ENCODE results near the gene RNF169.
"Not testable (repeated sequence)": the region's sequence is repeated elsewhere in the genome, so short reads cannot be mapped to it uniquely, and the experiment has no call there.

Gene RNF169

DNA sequence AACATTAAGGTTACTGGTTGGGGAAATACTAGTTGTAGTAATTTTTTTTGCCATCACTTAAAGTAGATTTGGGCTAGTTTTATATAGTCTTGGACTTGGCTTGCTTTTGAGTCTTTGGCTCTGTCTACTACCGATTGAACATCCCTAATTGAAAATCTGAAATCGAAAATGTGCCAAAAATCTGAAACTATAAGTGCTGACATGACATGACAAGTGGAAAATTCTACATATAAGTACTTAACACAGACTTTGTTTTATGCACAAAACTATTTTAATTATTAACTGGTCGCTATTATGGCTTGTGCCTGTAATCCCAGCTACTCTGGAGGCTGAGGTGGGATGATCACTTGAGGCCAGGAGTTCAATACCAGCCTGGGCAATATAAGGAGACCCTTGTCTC lies 22.5 kb downstream of the RNF169 start:
- DNase-seq: no peak

DNA sequence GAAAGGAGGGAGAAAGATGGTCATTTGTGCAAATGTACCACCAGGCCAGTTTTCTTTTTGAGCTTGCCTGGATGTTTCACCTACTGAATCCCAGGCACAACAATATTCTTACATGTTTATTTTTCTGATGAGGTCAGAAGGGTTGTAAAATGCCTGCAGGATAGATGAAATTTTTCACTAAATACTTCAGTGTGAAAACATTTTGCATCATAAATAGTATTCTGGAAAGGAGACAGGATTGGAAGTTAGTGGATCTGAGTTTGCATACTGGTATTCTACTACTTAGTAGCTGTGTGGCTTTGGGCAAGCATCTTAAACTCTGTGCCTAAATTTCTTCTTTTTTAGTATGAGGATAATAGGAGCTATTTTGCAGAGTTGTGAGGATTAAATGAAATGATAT lies 24.8 kb downstream of the RNF169 start:
- DNase-seq: no peak

DNA sequence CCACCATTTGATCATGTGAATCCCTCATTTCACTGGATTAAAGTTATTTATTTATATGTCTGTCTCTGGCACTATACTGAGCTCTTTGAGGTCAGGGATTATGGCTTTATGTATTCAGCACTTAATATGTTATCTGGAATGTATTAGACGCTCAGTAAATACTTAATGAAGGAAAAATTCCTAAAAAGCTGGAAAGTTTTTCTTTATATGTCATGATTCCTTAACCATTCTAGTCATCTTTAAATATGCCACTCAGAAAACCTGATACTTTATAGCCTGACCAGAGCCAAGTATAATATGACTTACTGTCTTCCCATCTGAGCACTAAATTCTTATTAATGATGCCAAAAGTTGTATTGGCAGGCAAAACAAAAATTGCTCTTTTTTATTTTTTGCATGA lies 27.1 kb downstream of the RNF169 start:
- DNase-seq: no peak

DNA sequence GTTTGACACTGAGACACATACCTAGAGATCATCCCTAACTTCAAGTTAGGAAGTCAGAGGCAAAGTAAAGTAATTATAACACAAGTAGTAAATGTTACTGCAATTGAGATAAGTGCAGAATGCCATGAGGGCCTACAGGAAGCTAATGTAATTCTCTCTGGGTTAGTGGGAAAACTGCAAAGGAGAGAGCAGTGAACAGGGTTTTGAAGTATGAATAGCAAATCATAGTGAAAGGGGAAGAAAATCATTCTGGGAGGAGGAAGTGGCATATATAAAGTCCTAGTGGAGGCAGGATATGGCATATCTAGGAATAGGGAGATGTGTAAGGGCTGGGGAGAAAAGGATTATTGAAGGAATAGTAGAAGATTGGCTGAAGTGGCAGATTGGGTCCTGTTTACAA lies 27.9 kb downstream of the RNF169 start:
- DNase-seq: no peak

DNA sequence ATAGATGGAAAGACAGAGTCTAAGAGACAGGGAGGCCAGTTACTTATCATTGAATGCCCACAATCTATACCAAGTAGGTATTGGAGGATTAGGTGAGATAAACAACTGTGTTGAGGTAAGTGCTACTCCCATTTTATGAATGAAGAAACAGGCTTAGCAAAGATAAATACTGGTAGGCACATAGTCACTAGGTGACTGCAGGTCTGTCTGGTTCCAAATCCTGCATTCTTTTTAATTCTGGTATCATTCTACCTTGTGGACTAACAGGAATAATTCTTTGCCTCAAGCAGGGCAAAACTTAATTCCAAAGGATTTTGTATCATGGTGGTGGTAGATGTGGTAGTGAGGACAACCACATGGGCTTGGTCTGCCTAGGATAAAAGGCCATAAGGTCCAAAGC lies 28.4 kb downstream of the RNF169 start:
- DNase-seq: no peak

DNA sequence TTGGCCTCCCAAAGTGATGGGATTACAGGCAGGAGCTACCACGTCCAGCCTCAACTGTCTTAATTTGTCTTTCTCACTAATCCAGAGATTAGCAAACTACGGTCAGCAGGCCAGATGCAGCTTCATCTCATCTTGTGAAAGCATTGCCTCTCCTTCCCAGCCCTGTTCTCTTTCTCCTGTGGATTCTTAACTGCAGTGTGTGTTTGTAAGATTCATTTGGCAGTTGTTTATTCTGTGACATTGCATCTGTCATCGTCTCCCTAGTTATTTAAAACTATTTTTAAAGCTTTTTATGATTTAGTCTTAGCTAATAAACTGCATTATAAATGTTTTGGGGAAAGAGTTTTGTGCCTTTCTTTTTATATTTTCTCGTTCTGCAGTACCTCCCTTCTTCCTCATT lies 29.2 kb downstream of the RNF169 start:
- no peak for DNase-seq

DNA sequence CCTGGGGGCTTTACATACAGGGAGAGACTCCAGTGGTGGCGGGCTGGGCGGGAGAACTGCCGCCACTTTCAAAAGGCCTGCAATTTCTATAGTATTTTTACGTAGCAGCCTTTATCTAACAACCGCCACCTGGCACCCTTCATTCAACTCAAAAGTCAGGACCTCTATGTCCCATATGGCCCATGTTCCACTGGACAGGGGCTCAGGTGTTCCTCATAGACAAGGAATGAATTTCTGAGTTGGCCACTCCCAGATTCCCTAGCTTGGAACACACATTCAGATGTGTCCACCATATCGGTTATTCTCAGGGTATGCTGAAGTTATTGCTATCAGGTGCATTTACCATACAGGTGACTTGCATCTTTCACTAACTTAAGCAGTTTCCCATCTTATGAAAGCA lies 29.9 kb downstream of the RNF169 start:
- DNase-seq: no peak

DNA sequence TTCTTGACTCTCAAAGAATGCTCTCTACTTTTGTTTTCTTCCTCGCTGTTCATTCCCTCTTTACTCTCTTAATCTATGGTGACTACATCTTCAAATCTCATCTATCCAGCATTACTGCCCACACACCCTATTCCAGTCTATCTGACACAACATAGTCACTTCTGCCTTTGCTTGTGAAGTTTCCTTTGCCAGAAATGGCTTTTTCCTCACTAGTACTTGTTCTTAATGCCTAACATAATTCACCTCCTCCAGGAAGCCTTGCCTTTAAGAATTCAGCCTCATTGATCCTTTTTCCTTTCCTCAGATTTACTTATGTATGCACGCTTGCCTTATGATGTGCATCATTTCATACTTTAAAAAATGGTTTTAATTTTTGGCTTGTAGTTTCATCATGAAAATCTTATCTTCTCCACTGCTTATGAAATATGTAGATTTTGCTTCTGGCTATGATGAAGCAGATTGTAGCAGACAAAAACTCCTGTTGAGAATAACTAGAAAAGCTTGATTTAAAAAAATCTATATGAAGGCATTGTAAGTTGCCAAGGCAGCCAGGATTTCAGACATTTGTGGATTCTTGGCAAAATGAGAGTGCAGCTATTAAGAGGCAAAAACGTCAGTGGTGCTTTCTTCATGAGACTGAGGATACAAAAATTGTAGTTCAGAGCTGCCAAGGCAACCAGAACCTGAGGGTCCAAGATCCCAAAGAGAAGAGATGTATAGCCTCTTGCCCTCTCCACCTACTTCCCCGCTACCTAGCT lies 31.8 kb downstream of the RNF169 start:
- DNase-seq: no peak

DNA sequence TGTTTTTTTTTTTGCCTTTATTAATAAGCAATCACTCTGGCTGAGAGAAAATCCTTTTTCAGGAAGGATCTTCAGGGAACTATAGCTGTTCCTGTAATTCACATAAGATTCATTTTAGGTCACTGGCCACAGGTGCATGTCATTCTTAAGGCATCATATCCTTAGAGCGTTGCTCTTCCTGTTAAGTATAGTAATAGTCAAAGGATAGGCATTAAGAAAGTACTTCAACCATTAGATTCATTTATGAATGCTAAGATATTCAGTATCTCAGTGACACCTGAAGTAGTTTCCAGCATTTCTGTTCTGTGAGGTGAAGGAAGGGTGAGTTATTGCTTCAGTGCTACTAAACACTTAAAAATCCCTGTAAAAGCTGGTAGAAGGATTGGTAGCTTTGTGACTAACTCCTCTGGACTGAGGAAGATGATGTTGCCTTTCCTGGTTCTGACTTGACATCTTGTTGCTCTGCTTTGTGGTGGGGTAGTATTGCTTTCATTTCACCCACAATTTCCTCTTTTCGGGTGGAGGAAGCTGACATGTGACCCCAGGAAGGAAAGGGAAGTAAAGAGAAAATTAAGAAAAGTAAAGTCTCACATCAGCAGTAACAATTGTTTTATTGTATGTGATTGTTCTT lies 34.7 kb downstream of the RNF169 start:
- DNase-seq: peak; percentile 49

DNA sequence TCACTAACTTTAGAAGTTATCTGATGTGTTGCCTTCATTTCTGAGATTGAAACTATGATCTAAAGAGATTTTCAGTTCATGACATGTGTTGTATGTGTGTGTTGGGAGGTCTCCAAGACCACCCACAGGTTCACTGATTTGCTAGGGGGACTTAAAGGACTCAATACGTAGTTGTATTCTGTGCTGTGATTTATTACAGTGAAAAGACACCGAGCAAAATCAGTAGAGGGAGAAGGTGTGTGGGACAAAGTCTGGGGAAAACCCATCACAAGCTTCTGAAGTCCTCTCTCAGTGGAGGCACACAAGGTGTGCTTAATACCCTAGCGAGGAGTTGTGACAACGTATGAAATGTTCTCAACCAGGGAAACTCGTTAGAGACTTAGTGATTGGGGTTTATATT lies 35.6 kb downstream of the RNF169 start:
- no peak for DNase-seq

DNA sequence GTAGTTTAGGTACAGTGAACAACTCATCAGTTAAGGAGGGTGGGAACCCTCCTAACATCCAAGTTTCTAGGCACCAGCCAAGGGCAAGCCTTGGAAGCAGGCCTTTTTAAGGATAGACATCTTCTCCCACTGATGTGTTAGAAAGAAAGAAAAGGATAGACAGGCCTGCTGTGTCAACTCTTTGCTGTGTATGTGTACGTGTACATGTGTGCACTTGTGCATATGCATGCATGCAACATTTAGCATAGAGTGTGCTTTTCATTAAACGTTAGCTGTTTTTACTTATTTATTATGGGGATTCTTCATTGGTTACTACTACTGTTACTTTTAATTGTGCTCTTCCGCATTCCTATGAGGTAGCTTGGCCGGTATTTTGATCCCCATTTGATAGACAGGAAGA lies 36.1 kb downstream of the RNF169 start:
- DNase-seq: no peak

DNA sequence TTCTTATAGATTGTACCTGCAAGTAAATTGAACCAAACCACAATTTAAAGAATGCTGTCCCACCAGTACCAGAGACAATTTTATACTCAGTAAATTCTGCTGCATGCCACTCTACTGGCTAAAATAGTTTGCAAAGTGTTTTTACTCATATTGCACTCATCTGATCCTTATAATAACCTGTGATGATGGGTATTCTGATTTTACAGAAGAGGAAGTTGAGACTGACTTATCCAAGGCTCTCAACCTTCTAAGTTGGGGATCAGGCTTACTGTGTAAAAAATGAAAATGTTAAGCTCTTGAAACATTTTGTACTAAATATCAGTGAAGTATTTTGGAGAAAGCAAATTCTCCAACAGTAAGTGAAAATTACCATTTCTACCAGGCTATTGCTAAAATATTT lies 37.9 kb downstream of the RNF169 start:
- no peak for DNase-seq

DNA sequence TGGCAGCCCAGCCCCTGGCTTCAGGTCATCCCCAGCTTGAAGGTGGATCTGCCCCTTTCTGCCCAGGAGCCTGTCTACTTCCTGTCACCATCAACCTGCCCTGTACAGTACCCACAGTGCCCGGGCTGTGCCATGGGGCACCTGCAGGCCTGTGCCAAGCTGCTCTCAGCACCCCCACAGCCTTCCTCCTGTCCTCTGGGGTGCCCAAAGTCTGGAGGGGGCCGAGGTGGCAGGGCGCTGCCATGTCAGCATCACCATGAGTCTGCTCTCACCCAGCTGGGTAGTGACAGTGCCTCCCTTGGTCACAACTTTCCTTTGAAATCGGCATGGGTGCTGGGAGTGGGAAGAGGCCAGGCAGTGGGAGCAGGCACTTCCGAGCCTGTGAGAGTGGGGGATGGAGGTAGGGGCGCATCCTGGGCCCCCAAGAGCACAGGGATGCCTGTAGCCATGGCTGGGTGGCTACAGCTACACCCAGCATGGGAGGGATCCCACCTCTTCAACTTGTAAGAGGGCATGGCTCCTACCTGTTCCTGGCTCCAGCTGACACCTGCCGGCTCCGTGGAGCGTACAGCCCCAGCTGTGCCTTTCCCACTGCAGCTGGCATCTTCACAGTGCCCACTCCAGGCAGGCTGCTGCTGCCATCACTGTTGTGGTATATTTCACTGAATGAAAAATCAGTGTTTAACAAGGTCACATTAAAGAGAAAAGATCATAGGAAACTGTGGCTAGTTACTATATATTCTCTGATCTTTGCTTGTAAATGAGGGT lies 42.9 kb downstream of the RNF169 start:
- DNase-seq: no peak

DNA sequence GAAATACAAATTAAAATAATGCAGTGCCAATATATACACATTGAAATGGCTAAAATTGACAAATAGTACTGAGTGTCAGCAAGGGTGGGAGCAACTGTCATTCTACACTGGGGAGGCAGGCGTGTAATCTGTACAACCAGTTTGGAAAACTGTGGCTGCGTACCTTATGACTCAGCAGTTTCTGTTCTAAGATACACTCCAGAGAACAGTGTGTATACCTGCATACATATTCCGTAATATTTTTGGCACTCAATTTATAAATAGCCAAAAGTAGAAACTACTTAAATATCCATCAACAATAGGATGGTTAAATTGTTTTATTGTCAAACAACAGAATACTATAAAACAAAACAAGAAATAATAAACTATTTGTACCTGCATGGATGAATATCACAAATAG lies 57.6 kb downstream of the RNF169 start:
- DNase-seq: no peak

DNA sequence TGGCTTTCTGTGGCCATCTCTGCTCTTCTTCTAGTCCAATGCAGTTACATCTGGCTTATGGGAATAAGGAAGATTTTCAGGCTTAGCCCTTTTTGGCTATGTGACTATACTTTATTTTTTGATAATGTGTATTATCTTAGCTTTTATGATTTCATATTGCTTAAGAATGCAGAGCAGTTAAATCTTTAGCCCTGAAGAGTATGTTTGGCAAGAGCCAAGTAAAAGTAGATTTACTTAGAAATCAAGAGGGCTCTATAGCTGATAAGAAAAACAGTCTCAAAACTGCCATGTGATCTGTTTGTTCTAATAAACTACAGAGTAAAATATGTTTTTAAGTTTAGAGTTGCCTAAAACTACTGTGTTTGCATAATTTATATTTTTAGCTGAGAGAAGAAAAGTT lies 61.2 kb downstream of the RNF169 start:
- DNase-seq: no peak

DNA sequence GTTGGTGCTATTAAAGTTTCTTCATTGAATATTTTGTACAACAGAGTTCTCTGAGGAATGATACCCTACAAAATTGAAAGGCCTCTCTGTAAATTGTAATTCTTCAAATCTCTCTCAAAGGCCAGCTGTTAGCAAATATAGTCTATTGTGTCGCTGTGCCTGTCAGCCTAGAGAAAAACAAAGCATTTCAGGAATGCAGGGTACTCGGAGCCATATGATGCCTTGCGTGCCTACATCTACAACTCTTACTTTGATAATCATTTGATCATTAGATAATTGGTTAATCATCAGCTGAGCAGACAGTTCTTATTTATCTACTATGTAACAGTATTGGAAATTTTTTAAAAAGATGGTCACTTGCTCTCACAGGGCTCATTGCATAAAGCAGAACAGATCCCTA lies 67.3 kb downstream of the RNF169 start:
- DNase-seq: no peak

DNA sequence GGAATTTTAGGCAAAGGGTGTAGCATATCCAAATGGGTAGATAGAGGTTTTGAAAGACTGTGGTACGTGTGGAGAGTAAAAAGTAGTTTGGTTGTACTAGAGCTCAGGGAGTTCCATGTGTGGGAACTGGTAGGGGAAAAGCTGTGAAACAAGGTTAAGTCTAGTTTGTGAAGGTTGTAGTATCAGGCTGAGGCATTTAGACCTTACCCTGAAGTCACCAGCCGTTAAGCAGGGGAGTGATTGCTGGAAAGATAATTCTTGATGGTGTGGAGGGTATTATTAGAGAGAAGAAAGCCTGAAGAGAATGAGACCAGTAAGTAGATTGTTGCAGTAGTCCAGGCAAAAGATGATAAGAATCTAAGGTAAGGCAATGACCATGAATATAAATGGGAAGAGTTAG lies 68.0 kb downstream of the RNF169 start:
- no peak for DNase-seq

DNA sequence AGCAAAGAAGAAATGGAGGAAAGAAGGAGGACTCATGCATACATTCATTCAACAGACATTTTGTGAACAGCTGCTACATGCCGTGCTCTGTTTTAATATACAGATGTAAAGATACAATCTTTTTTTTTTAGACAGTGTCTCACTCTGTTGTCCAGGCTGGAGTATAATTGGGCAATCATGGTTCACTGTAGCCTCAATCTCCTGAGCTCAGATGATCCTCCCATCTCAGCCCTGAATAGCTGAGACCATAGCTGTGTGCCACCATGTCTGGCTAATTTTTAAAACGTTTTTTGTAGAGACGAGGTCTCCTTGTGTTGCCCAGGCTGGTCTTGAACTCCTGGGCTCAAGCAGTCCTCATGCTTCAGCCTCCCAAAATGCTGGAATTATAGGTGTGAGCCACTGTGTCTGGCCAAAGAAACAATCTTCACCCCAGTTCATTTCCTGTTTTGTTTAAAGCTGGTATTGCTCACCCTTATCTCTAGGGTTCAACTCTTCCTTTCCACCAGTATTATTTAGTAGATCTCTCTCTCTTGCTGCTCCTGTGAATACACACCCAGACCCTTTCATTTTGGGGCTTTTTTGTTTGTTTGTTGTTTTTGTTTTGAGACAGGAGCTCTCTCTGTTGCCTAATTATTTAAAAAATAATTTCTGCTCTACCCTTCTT lies 69.8 kb downstream of the RNF169 start:
- no peak for DNase-seq

DNA sequence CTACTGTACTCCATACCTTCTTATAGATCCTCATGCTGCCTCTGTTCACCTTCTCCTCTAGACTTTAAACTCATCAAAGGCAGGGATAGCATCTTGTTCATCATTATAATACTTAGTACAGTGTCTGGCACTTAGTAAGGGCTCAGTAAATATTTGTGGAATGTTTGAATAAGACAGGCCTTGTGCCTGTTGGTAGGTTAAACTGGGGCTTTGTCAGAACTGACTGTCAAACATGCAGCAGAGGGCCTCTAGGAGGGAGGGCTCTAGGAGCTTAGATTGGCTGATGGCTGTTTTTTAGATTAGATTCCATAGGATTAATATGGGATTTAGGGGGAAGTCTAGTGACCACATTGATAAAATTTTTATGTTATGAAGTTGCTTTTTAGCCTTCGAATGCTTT lies 70.8 kb downstream of the RNF169 start:
- DNase-seq: no peak

DNA sequence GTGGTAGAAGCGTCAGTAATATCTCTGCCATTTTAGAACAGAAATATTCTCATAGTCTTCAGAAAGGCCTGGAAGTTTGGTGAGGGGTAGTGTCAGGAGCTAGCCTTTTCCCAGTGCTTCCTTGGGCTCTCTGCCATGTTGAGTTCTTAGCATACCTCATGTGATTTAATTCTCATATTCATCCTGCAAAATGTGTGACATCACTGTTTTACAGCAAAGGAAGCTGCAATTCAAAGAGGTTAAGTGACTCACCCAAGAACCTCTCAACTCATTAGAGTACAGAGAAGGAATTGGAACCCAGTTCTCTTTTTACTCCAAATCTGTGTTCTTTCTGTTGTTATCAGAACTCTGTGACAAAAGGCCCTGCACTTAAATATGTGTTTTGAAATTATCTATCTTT lies 72.1 kb downstream of the RNF169 start:
- no peak for DNase-seq

DNA sequence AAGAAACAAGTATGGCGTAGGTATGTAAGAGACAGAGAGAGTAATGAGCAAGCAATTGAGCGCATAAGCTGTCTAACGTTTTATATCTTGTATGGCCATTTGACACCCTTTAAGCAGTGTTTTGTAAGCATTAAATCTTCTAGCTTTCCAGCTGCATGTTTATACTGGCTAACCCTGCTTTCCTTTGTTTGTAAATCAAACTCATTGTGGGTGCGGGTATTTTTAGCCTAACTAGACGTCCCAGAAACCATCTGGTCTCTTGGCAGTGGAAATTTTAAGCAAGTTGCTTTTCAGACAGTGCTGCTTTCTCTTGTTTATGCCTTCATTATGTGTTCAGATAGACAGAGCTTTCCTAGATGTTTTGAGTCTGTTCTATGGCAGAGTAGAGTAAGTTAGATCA lies 73.5 kb downstream of the RNF169 start:
- no peak for DNase-seq

DNA sequence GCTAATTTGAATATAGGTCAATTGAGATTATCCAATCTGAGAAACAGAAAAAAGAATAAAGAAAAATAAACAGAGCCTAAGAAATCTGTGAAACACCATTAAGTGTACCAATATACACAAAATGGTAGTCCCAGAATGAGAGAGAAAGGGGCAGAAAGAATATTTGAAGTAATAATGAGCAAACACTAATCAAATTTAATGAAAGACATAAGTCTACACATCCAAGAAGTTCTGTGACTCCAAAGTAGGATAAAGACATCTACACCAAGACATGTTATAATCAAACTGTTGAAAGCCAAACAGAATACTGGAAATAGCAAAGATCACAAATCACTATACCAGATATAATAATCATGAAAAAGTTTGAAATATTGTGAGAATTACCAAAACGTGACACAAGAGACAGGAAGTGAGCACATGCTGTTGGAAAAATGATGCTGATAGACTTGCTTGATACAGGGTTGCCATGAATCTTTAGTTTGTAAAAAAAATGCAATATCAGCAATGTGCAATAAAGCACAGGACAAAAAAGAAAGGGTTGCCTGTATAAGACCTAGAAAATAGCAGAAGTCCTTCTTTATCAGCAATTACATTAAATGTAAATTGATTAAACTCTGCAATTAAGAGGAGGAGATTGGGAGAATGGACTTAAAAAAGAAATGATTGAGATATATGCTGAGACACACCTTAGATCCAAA lies 75.8 kb downstream of the RNF169 start:
- DNase-seq: no peak

DNA sequence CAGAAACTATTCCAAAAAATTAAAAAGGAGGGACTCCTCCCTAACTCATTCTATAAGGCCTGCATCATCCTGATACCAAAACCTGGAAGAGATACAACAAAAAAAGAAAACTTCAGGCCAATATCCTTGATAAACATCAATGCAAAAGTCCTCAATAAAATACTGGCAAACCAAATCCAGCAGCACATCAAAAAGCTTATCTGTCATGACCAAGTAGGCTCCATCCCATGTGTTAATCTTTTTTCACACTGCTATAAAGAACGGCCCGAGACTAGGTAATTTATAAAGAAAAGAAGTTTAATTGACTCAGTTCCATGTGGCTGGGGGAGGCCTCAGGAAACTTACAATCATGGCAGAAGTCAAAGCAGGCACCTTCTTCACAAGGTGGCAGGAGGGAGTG lies 76.9 kb downstream of the RNF169 start:
- DNase-seq: not testable (repeated sequence)
